HG03095 (cell line): ENCODE data around the gene ABCA4.
"Not testable (repeated sequence)": the region's sequence is repeated elsewhere in the genome, so short reads cannot be mapped to it uniquely, and the experiment has no call there.

ENCODE experiments used
- ATAC-seq: cut with Tn5 transposase; IDR thresholded peaks from one replicate; pipeline ENCODE4 v1.9.1; 2021; ENCODE audit warnings: moderate library complexity; ENCODE audit not compliant: unreplicated experiment

ABCA4 gene

GRCh38 chr1:94120991-94121390 lies at the start of gene ABCA4:
Gene ABCA4, minus strand, starts transcription at chr1:94121148. Its CDS starts 103 bp downstream, at chr1:94121045.
- ATAC-seq: no peak

DNA sequence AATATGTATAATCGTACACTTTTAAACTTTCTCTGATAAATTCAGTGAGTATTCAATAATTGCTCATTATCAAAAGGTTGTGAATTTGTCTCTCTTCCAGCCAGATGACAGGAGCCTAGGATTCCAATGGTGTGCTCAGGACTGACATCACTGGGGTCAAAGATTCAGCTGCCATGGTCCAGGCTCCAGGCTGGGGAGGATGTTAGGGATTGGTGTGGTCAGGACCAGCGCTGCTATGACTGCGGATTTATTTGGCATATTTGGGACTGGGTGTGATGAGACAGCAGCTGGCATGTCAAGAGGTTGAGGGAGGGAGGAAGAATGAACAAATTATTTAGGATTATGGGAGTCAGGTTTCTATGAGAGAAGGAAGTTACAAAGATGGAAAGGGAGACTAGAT lies 48.2 kb upstream of the ABCA4 start:
- no peak for ATAC-seq

DNA sequence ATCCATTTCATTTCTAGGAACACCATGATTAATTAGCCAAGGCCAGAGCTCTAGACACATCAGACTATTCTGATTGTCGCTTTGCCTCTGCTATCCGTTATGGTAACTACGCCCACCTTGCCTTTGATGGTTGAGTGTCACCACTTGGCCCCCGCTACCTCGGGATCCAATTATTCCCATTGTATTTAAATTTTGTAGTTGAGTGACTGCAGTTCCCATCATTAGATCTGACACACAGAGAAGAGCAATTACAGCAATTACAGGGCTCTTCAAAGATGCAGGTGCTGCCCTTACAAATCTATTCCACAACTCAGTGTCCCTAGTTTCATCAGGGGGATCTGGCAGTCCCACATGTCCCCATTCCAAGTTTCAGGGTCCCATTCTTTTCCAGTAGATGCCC lies 44.9 kb upstream of the ABCA4 start:
- ATAC-seq: no peak

DNA sequence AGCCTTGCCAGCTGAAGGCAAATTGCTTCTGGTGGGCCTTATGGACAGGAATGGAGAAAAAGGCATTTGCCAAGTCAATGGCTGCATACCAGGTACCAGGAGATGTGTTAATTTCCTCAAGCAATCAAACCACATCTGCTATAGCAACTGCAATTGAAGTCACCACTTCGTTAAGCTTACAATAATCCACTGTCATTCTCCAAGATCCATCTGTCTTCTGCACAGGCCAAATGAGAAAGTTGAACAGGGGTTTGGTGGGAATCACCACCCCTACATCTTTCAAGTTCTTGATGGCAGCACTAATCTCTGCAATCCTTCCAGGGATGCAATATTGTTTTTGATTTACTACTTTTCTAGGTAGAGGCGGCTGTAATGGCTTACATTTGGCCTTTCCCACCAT lies 43.9 kb upstream of the ABCA4 start:
- not testable (repeated sequence) for ATAC-seq

DNA sequence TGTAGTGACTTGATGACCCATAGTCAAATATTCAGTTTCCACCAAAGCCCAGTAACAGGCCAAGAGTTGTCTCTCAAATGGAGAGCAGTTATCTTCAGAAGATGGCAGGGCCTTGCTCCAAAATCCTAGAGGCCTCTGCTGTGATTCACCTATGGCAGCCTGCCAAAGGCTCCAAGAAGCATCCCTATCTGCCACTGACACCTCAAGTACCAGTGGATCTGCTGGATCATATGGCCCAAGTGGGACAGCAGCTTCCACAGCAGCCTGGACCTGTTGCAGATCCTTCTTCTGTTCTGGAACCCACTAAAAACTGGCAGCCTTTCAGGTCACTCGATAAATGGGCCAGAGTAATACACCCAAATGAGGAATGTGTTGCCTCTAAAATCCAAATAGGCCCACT lies 43.2 kb upstream of the ABCA4 start:
- ATAC-seq: not testable (repeated sequence)

GRCh38 chr1:94163249-94163648 lies 42.3 kb upstream of the ABCA4 start:
- ATAC-seq: not testable (repeated sequence)

- ATAC-seq: no peak
Observed at GRCh38 chr1:94160811-94161210, 39.9 kb upstream of the ABCA4 start.

DNA sequence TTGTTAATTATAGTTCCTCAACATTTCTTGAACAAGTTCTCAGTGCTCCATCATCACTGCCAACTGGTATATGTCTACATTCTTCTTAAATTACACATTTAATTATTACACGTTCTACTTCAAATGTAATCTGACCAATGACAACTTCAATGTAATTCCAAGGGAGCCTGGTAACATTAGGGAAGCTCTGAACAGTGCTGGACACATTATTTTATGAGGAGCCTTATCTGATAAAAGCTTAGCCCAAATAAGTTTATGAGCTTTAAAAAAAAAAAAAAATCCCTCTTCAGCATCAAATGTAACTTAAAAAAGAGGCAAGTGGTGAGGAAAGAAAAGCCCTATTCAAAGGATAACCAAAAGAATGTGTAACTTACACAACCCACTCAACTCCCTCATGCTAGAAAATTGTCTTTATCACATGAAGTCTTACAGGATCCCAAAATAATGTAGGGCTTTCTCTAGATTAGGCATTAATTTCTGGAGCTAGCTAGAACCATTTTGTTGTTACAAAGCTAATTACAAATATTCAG lies 35.2 kb upstream of the ABCA4 start:
- no peak for ATAC-seq

DNA sequence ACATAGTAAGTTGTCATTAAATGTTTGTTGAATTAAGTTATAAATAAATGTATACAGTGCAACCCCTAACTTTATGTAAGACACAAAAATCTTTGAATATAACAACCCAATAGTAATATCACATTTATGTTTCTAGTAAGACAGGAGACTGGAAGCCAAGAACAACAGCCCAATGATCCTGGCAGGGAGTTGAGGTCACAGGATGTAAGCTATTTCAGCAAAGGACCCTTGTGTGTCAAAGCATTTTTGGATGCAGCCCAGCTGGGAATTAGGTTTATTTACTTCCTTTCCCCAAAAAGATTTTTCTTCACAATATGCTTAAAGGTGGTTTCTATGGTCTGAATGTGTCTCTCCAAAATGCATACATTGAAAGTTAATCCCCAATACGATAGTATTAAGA lies 34.0 kb upstream of the ABCA4 start:
- ATAC-seq: no peak

DNA sequence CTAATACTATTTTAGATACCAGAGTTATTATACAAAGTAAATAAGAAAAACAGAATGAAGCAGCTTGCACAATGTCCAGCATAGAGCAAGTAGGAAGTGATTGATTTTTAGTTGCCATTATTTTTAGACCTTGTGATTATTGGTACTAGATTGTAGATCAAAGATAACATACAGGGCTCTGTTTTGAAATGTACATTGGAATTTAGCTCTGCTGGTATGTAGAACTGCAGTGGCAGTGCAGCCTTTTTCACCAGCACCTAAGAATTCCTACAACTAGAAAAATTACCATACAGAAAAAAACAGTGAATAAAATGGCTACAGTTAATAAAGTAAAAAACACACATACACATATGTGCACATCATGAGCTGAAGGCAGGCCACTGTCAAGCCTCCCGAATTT lies 32.2 kb upstream of the ABCA4 start:
- ATAC-seq: no peak

DNA sequence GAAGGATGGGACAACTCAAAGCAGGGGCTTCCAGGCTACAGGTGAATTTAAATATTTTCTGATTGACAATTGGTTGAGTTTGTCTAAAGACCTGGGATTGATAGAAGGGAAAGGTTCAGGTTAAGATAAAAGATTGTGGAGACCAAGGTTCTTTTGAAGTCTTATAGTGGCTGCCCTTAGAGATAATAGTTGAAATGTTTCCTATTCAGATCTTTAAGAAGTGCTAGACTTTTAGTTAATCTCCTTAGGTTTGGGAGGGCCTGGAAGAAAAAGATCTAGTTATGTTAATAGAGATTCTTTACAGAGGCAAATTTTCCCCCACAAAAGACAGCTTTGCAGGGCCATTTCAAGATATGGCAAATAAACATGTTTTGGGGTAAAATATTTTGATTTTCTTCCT lies 28.2 kb upstream of the ABCA4 start:
- not testable (repeated sequence) for ATAC-seq

DNA sequence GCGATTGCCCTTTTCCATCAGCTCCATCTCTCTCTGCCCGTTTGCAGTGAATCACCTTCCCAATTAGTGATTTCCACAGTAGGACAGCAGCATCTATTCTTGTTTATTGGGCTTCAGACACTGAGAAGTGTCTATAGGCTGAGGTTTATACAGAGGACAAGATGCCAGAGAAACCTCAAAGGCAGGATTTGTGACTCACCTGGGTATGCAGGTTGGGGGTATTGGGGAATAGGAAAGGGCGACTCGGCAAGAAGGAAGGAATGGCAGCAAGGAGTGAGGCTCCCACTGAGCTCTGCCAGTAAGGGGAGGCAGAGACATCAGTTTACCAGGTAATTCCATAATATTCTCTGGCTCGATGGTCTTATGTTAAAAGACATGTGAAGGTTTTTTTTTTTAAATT lies 25.3 kb upstream of the ABCA4 start:
- no peak for ATAC-seq

GRCh38 chr1:94144836-94145235 lies 23.9 kb upstream of the ABCA4 start:
- no peak for ATAC-seq

DNA sequence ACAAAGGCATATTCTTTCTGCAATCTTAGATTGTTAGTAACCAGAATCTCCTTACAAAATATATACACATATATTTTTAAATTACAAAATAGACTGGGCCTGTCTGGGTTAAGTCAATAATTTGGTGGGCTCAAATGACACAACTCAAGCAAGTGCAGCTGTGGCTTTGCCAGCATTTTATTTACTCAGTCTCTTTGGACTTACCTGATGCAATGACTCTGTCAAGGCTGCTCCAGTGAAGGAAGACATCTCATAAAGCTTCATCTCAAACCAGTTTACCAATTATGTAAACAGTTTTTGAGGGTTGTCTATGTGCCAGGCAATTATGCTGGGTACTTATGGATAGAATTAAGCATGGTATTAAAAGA lies 22.8 kb upstream of the ABCA4 start:
- ATAC-seq: no peak

DNA sequence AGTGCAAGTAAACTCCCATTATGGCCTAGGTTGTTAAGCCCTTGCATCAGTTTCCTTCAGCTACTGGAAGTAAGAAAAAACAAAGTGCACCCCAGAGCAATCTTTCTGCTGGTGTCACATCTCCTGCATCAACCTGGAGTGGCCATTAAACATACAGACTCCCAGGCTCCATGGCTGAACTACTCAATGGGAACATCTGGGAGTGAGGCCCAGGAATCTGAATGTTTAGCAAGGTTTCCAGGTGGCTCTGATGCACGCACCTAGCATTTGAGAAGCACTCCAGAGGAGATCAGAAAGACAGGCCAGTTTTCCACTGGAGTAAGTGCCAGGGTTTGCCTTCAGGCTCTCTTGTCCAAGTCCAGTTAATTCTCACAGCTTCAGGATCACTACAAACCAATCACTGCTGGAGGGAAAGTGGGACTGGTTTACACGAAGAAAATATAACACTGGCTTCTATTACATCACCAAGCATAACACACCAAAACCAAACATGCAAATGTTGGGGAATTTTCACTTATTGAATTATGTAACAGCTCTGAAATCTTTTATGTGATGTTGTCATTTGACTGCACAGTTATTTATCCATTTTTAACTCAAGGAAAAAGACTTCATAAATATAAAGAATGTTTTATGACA lies 22.3 kb upstream of the ABCA4 start:
- ATAC-seq: no peak

DNA sequence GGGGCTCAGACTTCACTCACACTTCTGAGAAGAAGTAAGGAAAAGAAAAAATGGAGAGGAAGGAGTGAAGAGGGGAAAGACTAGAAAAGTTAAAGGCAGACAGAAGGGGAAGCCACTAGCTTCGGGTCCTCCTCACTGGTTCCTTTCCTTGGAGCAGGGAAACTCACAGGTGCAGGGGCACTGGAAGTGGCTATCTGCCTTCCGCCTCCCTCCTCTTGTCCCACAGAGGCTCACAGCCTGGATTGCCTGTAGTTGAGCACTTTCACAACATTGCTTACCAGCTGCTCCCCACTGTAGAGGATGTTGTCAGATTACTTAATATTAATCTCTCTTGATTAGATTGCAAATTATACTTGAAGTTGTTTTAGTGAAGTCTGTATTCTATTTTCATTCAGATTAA lies 21.6 kb upstream of the ABCA4 start:
- ATAC-seq: no peak

- no peak for ATAC-seq
Observed at GRCh38 chr1:94142022-94142421, 21.1 kb upstream of the ABCA4 start.

- no peak for ATAC-seq
Observed at GRCh38 chr1:94132111-94132510, 11.2 kb upstream of the ABCA4 start.

- ATAC-seq: no peak
Observed at GRCh38 chr1:94130851-94131595, 10.1 kb upstream of the ABCA4 start.

GRCh38 chr1:94126651-94127050 lies 5.7 kb upstream of the ABCA4 start:
- ATAC-seq: no peak

- no peak for ATAC-seq
Observed at GRCh38 chr1:94125551-94126514, 4.9 kb upstream of the ABCA4 start.
